Fibroblast of lung (primary cell): ENCODE data around the gene BSND. TPM values are rescaled to one million over a fixed set of nuclear protein-coding genes. Genes with fewer than 3 reads are reported as not detected.
"Not testable (repeated sequence)": the region's sequence is repeated elsewhere in the genome, so short reads cannot be mapped to it uniquely, and the experiment has no call there.

Experiments
- DNase-seq, 2 donors: peaks; one replicate each; pipeline versions ENCODE4 v3.0.0 to v3.0.0-alpha.2; 2010; ENCODE audit warnings: low read depth in 2 of 2
- H2AFZ ChIP-seq: 2 replicates; pipeline ENCODE4 v1.5.1; 2012; ENCODE audit warnings: low read length, control low read depth, inconsistent platforms
- H3K27ac ChIP-seq: 2 replicates; pipeline ENCODE4 v1.5.1; 2011; ENCODE audit warnings: low read length, control low read depth; ENCODE audit not compliant: insufficient read depth
- H3K27me3 ChIP-seq: 2 replicates; pipeline ENCODE4 v1.5.1; 2011; ENCODE audit warnings: mild to moderate bottlenecking, low read length; ENCODE audit not compliant: control insufficient read depth, insufficient read depth
- H3K36me3 ChIP-seq: 2 replicates; pipeline ENCODE4 v1.5.1; 2011; ENCODE audit warnings: low read length; ENCODE audit not compliant: control insufficient read depth, insufficient read depth
- H3K4me1 ChIP-seq: 2 replicates; pipeline ENCODE4 v1.5.1; 2011; ENCODE audit warnings: low read length; ENCODE audit not compliant: control insufficient read depth, insufficient read depth; ENCODE audit errors: extremely low read depth
- H3K4me2 ChIP-seq: 2 replicates; pipeline ENCODE4 v1.5.1; 2011; ENCODE audit warnings: low read length, control low read depth; ENCODE audit not compliant: insufficient read depth; ENCODE audit errors: extremely low read depth
- H3K4me3 ChIP-seq, 4 experiments: fragments of 200-600 bp in 1 of 4; sonication (generic) in 1 of 4; replicated peaks in 1 of 4; 2 replicates each; pipeline ENCODE4 v1.5.1; 2011 to 2016; ENCODE audit warnings: low read length in 4 of 4, low read depth in 3 of 4, mild to moderate bottlenecking in 3 of 4, control low read depth in 2 of 4, inconsistent platforms in 1 of 4, mixed read lengths in 1 of 4; ENCODE audit not compliant: insufficient read depth in 1 of 4; ENCODE audit errors: control extremely low read depth in 1 of 4
- H3K79me2 ChIP-seq: 2 replicates; pipeline ENCODE4 v1.5.1; 2012; ENCODE audit warnings: mild to moderate bottlenecking, low read length, inconsistent platforms; ENCODE audit not compliant: control insufficient read depth, insufficient read depth
- H3K9ac ChIP-seq: 2 replicates; pipeline ENCODE4 v1.5.1; 2011; ENCODE audit warnings: mild to moderate bottlenecking, low read length, control low read depth; ENCODE audit not compliant: insufficient read depth
- H3K9me3 ChIP-seq: 2 replicates; pipeline ENCODE4 v1.5.1; 2012; ENCODE audit warnings: low read depth, low read length; ENCODE audit not compliant: control insufficient read depth, insufficient read depth
- H4K20me1 ChIP-seq: 2 replicates; pipeline ENCODE4 v1.5.1; 2011; ENCODE audit warnings: low read length; ENCODE audit not compliant: control insufficient read depth, insufficient read depth; ENCODE audit errors: extremely low read depth
- CTCF ChIP-seq, 2 donors: IDR thresholded peaks in 1 of 2; conservative IDR thresholded peaks in 1 of 2; 1 replicate in 1 of 2; 2 replicates in 1 of 2; pipeline ENCODE4 v1.5.1; 2011 to 2012; ENCODE audit warnings: low read length in 2 of 2, control low read depth in 1 of 2, inconsistent platforms in 1 of 2, low read depth in 1 of 2, mild to moderate bottlenecking in 1 of 2
- EZH2 ChIP-seq: IDR thresholded peaks from 2 replicates; pipeline ENCODE4 v1.5.1; 2012; ENCODE audit warnings: low read length, control low read depth, mild to moderate bottlenecking; ENCODE audit errors: missing control alignments
- polyA plus RNA-seq, 2 donors: library from polyadenylated mRNA; depleted of rRNA in 1 of 2; stranded (reverse) in 1 of 2; unstranded in 1 of 2; fragments of >200 nt; gene quantifications; 2 replicates each; pipeline ENCODE4 v1.2.1, GENCODE V29; 2011 to 2012; ENCODE audit warnings: missing spikeins in 1 of 2
- total RNA-seq: library from RNA; depleted of rRNA; stranded (reverse); fragments of >200 nt; gene quantifications from 2 replicates; pipeline ENCODE4 v1.2.1, GENCODE V29; 2014

The BSND gene
- total and polyA plus RNA-seq, 2 donors (not counting 1 experiment from before 2014, with no cell fraction given): not detected

GRCh38 chr1:55021942-55022546, 23.3 kb downstream of the BSND start:
- no peaks in the 10 kb centered on the region for H3K79me2 ChIP-seq
- peak overlapping the region; percentile 96 for H2AFZ ChIP-seq
- no peak overlapping the region for H3K27ac ChIP-seq
- TF ChIP-seq CTCF (conservative IDR thresholded peaks at IDR 0.05 in 1 of 2, IDR thresholded peaks at IDR 0.05 in 1 of 2; ENCODE audit: low read depth in 1 of 2, low read length in 2 of 2): peak; percentile 78 to 93
- no peak for TF ChIP-seq EZH2
- peaks cover 12% of the 10 kb centered on the region for H3K27me3 ChIP-seq
- H3K4me1 ChIP-seq: no peaks in the 10 kb centered on the region
- H3K4me2 ChIP-seq: no peak overlapping the region
- no peaks in the 10 kb centered on the region for H4K20me1 ChIP-seq
- no peaks in the 10 kb centered on the region for H3K36me3 ChIP-seq
- peak; percentile 84 to 85 for DNase-seq
- H3K9ac ChIP-seq: no peak overlapping the region
- no peaks in the 10 kb centered on the region for H3K9me3 ChIP-seq
- H3K4me3 ChIP-seq: no peak overlapping the region

GRCh38 chr1:55024163-55024562, 25.4 kb downstream of the BSND start:
- H4K20me1 ChIP-seq, H3K79me2 ChIP-seq, H3K27ac ChIP-seq, H3K4me2 ChIP-seq, H3K9me3 ChIP-seq, H3K27me3 ChIP-seq, H3K36me3 ChIP-seq, H2AFZ ChIP-seq, H3K9ac ChIP-seq, H3K4me1 ChIP-seq, H3K4me3 ChIP-seq, DNase-seq: not testable (repeated sequence)

DNA sequence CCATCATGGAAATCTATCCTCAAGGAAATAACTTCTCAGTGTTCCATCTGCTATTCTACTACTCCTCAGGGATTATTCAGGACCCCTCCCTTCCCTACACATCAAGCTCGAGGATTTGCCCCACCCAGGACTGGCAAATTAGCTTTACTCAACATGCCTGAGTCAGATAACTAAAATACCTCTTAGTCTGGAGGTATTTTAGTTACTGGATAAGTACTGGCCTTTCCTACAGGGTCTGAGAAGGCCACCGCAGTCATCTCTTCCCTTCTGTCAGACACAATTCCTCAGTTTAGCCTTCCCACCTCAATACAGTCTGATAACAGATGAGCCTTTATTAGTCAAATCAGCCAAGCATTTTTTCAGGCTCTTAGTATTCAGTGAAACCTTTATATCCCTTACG, 27.9 kb downstream of the BSND start:
- DNase-seq, H3K36me3 ChIP-seq, H3K9me3 ChIP-seq, H3K4me2 ChIP-seq, H2AFZ ChIP-seq, H3K27ac ChIP-seq, H4K20me1 ChIP-seq, H3K4me1 ChIP-seq, H3K4me3 ChIP-seq, H3K79me2 ChIP-seq, H3K9ac ChIP-seq, H3K27me3 ChIP-seq: not testable (repeated sequence)

DNA sequence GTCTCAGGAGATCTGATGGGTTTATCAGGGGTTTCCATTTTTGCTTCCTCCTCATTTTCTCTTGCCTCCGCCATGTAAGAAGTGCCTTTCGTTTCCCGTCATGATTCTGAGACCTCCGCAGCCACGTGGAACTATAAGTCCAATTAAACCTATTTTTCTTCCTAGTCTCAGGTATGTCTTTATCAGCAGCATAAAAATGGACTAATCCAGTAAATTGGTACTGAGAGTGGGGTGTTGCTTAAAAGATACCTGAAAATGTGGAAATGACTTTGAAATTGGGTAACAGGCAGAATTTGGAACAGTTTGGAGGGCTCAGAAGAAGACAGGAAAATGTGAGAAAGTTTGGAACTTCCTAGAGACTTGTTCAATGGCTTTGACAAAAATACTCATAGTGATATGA, 32.4 kb downstream of the BSND start:
- H3K4me1 ChIP-seq, H3K4me3 ChIP-seq, H2AFZ ChIP-seq, DNase-seq, H3K4me2 ChIP-seq, H3K27ac ChIP-seq, H4K20me1 ChIP-seq, H3K79me2 ChIP-seq, H3K9ac ChIP-seq, H3K36me3 ChIP-seq, H3K9me3 ChIP-seq: not testable (repeated sequence)
- H3K27me3 ChIP-seq: peaks cover 26% of the 10 kb centered on the region
